HG02763 (cell line): ENCODE results near the gene LRCOL1.

Experiments used
- ATAC-seq: cut with Tn5 transposase; IDR thresholded peaks from one replicate; pipeline ENCODE4 v1.9.1; 2021; ENCODE audit warnings: mild to moderate bottlenecking, moderate library complexity; ENCODE audit not compliant: unreplicated experiment

The LRCOL1 gene

GRCh38 chr12:132569856-132570480, 40.4 kb downstream of the LRCOL1 start:
- no peak for ATAC-seq

GRCh38 chr12:132568826-132569480, 41.4 kb downstream of the LRCOL1 start:
- no peak for ATAC-seq

- no peak for ATAC-seq
Measured at GRCh38 chr12:132568301-132568700, 42.1 kb downstream of the LRCOL1 start.

- no peak for ATAC-seq
Measured at GRCh38 chr12:132566516-132567131, 43.8 kb downstream of the LRCOL1 start.

- ATAC-seq = no peak
Measured at GRCh38 chr12:132565365-132565764, 45.0 kb downstream of the LRCOL1 start.

- no peak for ATAC-seq
Measured at GRCh38 chr12:132563911-132564310, 46.5 kb downstream of the LRCOL1 start.

- ATAC-seq = no peak
Measured at GRCh38 chr12:132562489-132563021, 47.8 kb downstream of the LRCOL1 start.

GRCh38 chr12:132561427-132562156, 48.8 kb downstream of the LRCOL1 start:
- no peak for ATAC-seq

GRCh38 chr12:132560614-132561426, 49.6 kb downstream of the LRCOL1 start:
- ATAC-seq = no peak

GRCh38 chr12:132560364-132560613, 50.1 kb downstream of the LRCOL1 start:
- no peak for ATAC-seq

GRCh38 chr12:132559652-132560363, 50.6 kb downstream of the LRCOL1 start:
- ATAC-seq = no peak

- ATAC-seq = no peak
Measured at GRCh38 chr12:132558861-132559623, 51.3 kb downstream of the LRCOL1 start.

- no peak for ATAC-seq
Measured at GRCh38 chr12:132558042-132558856, 52.1 kb downstream of the LRCOL1 start.

GRCh38 chr12:132557291-132558015, 52.9 kb downstream of the LRCOL1 start:
- no peak for ATAC-seq

- ATAC-seq = no peak
Measured at GRCh38 chr12:132556801-132557200, 53.6 kb downstream of the LRCOL1 start.

- ATAC-seq = no peak
Measured at GRCh38 chr12:132556216-132556615, 54.2 kb downstream of the LRCOL1 start.

GRCh38 chr12:132555686-132556085, 54.7 kb downstream of the LRCOL1 start:
- no peak for ATAC-seq
